Right kidney (tissue), 9 donors: Measurements from ENCODE around the gene LYPD5.
"Not testable (repeated sequence)": the region's sequence is repeated elsewhere in the genome, so short reads cannot be mapped to it uniquely, and the experiment has no call there.

Experiments used
- DNase-seq: peaks from one replicate; pipeline ENCODE4 v3.0.0-alpha.2; 2016
- long read RNA-seq, 8 donors: transcript quantifications; one replicate each; lab custom pipeline, GENCODE V29; 2026

LYPD5 gene
- long read RNA-seq, donor 1, partial matches to known transcripts = 0 of 1 reads
- long read RNA-seq, donor 1, other reads (novel, unspliced or antisense) = 0 of 1 reads
- long read RNA-seq, donor 2 = 0 reads
- long read RNA-seq, donor 3 = 0 reads
- long read RNA-seq, donor 4, partial matches to known transcripts = 7 of 7 reads
- long read RNA-seq, donor 4, other reads (novel, unspliced or antisense) = 0 of 7 reads
- long read RNA-seq, donor 5 = 0 reads
- long read RNA-seq, donor 6 = 0 reads
- long read RNA-seq, donor 7 = 0 reads
- long read RNA-seq, donor 8, partial matches to known transcripts = 0 of 1 reads
- long read RNA-seq, donor 8, other reads (novel, unspliced or antisense) = 0 of 1 reads

GRCh38 chr19:43802216-43802951 is at the start of gene LYPD5:
Gene LYPD5, minus strand, starts transcription at chr19:43802447. Its CDS starts 67 bp downstream, at chr19:43802380.
- DNase-seq = no peak

- DNase-seq = no peak
Measured at GRCh38 chr19:43848821-43849220, 46.6 kb upstream of the LYPD5 start.

DNA sequence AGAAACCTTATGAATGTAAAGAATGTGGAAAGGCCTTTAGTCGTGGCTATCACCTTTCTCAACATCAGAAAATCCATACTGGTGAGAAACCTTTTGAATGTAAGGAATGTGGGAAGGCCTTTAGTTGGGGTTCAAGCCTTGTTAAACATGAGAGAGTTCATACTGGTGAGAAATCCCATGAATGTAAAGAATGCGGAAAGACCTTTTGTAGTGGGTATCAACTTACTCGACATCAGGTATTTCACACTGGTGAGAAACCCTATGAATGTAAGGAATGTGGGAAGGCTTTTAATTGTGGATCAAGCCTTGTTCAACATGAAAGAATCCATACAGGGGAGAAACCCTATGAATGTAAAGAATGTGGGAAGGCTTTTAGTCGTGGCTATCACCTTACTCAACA is 45.6 kb upstream of the LYPD5 start:
- no peak for DNase-seq

- no peak for DNase-seq
Measured at GRCh38 chr19:43847246-43847645, 45.0 kb upstream of the LYPD5 start.

- DNase-seq = peak; percentile 2
Measured at GRCh38 chr19:43842007-43842406, 39.8 kb upstream of the LYPD5 start.

DNA sequence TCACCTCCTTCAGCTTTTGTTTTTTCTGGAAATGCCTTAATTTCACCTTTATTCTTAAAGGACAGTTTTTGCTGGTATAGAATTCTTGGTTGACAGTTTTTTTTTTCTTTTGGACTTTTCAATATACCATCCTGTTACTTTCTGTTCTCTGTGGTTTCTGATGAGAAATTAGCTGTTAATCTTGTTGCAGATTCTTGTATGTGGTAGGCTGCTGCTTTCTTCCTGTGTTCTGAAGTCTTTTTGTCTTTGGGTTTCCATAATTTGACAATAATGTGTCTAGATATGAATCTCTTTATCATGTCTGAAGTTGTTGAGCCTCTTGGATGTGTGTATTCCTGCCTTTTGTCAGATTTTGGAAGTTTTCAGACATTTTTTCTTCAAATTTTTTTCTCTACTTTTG is 36.9 kb upstream of the LYPD5 start:
- no peak for DNase-seq

GRCh38 chr19:43826787-43827754 is 24.8 kb upstream of the LYPD5 start, which contains the start of gene ZNF283:
Gene ZNF283, plus strand, starts transcription at chr19:43827321. Its CDS starts 6,184 bp downstream, at chr19:43833505.
- DNase-seq = peak; percentile 75

GRCh38 chr19:43824572-43824971 is 22.3 kb upstream of the LYPD5 start:
- DNase-seq = not testable (repeated sequence)

- DNase-seq = not testable (repeated sequence)
Measured at GRCh38 chr19:43823856-43824255, 21.6 kb upstream of the LYPD5 start.

DNA sequence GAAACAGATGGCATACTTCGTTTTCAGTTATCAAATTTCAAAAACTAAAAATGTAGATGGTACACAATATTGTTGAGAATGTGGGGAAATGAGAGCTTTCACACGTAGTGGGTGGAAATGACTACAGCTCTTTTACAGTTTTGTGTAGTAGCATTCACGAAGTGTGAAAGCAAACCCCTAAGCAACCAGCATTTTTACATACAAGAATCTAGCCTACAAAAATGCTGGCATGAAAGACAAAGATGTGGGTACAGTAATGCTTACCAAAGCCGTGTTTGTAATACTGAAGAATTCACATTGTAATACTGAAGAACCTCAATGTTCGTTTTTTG is 18.6 kb upstream of the LYPD5 start:
- DNase-seq = no peak

DNA sequence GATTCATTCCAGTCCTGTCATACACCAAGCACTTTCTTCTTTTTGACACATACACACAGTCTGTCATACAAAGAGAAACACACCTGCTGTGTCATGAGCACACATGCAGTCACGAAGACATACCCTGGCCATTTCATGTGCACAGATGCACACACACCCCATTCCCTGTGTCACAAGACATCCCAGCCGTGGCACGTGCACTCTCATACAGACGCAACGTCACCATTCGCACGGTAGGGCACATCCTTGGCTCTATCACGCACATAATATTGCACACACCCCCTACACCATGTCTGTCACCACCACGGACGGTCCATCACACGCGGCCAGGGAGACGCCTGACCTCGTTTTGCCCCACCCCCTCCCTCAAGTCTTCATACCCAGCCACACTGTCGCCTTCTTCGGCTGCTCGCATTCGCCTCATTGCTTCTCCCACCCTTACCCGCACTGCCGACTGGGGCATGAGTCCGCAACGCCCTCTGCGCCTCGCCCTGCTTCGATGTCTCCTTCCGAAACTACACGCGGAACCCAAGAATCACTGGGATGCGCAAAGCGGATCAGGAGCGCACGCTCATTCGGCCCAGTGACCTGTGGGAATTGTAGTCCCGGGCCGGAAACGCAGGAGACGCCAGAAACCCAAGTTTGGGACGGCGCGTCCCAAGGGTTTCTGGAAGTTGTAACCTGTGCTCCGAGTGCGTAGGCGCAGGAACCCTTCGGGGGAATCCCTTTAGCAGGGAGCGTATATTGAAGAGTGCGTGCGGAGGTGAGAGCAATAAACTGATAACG is 18.0 kb upstream of the LYPD5 start:
- DNase-seq = no peak

GRCh38 chr19:43818500-43818899 is 16.3 kb upstream of the LYPD5 start:
- no peak for DNase-seq

DNA sequence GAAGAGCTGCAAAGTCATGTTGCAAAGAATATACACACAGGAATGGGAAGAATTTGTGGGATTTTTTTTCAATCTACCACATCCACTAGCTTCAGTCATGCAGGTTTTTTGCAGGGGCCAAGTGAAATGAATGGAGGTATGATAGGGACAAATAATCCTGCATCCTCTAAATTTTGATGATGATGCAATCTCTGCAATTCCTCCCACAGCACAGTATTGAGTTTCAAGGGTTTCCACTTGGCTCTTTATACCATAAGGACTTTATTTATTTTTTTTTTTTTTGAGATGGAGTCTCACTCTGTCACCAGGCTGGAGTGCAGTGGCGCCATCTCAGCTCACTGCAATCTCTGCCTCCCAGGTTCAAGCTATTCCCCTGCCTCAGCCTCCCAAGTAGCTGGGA is 15.2 kb upstream of the LYPD5 start:
- DNase-seq = not testable (repeated sequence)

DNA sequence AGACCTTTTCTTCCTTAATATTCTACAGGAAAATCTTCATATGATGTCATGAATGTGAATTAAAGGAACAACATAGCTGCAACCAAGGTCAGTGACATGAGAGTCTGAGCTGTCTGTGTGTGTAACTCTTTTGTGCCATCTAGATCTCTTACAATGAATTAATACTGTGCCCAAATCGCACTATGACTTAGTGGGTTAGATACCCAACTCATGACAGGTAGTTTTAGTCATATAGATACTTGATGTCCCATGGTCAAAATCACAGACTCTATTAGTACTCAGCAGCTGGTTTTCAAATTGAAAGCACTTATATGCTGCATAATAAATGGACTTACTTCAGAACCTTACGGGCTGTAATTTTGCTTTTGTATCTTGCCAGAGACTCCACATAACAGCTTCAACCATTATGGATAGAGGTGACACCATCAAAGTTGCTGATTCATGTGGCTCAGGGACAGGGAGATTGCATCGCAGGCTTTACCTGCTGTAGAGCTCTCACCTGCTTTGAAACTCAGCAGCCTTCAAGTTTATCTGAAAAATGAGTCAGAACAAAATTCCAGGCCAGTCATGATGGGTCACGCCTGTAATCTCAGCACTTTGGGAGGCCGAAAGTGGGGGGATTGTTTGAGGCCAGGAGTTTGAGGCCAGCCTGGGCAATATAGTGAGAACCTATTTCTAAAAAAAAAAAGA is 12.6 kb upstream of the LYPD5 start:
- DNase-seq = no peak

DNA sequence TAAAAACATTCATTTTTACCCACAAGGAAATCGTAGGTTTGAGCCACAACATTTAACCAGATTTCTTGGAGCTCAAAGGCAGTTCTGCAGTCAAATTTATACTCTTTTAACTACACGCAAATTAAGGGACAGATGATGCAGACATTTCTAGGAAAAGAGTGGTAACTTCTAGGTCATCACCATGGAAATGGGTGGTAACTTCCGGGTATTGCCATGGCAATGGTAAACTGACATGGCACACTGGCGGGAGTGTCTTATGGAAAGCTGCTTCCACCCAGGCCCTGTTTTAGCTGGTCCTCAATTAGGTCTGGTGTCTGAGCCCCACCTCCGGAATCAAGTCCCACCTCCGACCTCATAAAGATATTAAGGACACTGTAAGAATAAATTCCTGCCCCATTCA is 10.4 kb upstream of the LYPD5 start:
- no peak for DNase-seq

DNA sequence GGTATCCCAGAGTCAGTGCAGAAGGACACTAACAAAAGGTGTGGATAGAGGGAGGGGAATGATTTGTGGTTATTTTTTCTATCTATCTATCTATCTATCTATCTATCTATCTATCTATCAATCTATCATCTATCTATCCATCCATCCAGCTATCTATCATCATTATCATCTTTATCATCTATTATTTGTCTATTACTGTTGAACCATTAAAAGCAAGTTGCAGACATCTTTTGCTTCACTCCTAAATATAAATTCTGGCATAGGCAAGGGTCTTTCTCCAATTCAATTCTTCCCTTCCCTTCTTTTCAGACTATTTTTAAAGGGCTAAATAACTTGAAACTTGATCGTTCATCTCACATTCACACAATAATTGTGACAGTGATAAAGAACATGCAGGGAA is 10.0 kb upstream of the LYPD5 start:
- DNase-seq = no peak

GRCh38 chr19:43811837-43812236 is 9.6 kb upstream of the LYPD5 start:
- DNase-seq = no peak

DNA sequence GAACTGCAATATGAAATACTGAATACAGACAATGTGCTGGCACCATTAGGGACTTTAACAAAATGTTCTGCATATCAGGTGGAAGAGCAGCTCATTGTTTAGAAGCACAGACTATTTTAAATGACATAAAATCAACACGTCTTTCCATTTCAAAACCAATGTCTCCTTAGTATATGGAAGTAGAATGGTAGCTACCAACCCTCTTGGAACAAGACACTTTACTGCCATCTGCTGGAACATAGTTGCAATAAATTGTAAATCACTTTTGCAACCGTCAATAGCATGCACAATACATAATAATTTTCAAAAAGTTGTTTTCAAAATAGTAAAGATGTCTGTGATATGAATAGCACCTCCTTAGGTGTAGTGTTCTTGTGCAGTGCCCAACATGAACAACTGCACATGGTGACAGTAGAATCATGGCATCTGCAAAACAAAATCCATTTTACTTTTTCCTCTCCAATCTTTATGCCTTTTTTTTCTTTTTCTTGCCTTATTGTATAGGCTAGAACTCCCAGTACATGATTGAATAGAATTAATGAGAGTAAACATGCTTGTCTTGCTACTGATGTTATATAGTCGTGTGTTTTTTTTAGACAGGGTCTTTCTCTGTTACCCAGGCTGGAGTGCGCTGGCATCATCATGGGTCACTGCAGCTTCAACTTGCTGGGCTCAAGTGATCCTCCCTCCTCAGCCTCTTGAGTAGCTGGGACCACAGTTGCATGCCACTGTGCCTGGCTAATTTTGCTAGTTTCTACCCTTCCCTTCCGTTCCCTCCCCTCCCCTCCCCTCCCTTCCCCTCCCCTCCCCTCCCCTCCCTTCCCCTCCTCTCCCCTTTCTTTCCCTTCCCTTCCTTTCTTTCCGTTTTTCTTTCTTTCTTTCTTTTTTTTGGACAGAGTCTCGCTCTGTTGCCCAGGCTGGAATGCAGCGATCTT is 7.8 kb upstream of the LYPD5 start:
- DNase-seq = no peak

DNA sequence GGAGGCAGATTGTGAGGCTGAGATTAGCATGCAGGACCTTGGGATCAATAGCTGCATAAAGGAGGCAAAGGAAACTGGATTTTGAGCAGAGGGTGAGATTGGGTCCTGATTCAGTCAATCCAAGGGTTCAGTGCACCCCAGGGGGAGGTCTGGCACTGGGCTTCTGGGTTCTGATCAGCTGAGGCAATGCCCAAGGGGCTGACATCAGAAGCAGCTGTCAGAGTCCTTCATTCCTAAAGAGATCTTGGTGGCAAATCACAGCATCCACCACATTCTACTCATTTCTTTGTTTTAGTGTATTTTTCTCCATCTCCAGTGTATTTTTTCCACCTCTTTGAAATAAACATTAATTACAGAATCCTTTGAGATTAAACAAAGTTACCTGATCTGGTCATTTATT is 5.4 kb upstream of the LYPD5 start:
- DNase-seq = no peak

DNA sequence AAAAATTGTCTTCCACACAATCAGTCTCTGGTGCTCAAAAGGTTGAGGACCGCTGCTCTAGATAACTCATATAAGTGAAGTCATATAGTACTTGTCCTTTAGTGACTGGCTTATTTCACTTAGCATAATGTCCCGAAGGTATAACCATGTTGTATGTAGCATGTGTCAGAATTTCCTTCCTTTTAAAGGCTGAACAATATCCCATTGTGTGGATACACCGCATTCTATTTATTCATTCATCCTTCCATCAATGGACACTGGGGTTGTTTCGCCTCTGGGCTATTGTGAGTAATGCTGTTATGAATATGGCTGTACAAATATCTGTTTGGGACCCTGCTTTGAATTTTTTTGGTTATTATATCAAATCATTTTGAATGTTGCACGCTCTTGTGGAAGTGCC is 4.6 kb upstream of the LYPD5 start:
- DNase-seq = no peak
